NCI-H2081 (cell line): ENCODE results near the gene NKPD1.
A peak's percentile ranks its signal among the peaks of the same experiment; 100 is the strongest.

Source experiments
- DNase-seq, 2 experiments: peaks; one replicate each; lab custom pipeline; 2025; lab: John Stamatoyannopoulos, UW

NKPD1 gene

DNA sequence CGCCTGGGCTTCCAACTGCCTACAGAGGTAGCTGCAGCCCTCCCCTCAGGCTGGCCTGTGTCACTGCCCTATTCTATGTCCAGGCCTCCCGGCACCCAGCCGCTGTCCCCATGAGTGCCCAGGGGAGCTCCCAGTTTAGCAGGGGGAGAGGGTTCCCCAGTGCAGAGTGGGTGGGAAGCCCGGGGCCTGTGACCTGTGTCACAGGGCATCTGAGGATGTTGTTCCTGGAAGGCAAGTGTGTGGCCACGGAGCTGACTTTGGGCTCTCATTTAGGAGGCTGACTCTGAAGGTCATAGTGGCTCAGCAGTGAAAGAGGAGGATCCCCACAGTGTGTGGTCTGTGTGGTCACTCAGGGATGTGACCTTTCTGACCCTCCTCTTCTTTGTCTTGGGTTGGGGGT, 42.7 kb downstream of the NKPD1 start:
- DNase-seq = no peak

DNA sequence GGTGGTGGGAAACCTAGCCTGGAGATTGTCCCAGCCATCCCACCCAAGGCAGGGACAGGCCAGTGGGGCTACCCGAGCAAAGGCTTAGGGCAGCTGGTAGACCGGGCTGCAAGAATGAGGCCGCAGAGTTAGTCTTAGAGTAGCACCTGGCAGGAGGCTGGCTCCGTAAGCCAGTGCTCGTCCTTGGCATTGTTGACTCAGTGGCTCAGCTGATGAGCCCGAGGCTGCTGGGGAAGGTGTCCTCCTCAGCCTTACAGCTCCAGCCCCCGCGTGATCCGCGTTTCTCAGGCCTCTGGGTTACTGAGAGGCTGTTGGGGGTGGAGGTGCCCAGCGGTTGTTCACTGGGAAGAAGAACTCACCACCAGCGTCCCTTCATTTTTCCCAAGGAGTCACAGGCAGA, 43.1 kb downstream of the NKPD1 start:
- DNase-seq = peak in 1 of 2 experiments; percentile 32

DNA sequence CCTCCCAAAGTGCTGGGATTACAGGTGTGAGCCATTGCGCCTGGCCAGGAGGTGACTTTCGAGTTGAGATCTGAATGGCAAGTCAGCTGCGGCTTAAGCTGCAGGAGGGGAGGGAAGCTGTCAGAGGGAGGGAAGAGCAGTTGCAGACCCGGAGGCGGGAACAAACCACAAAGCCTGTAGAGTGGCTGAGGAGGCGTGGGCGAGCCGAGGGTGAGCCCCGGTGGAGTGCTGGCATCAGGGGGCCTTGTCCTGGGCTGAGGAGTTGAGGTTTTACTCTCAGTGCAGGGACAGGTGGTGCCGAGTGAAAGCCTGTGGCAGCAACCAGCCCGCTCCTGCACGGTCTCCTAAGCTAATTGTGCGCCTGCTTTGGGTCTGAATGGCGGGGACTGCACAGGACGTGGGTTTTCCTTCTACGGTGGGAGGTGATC, 43.6 kb downstream of the NKPD1 start:
- DNase-seq = peak in 1 of 2 experiments; percentile 24

DNA sequence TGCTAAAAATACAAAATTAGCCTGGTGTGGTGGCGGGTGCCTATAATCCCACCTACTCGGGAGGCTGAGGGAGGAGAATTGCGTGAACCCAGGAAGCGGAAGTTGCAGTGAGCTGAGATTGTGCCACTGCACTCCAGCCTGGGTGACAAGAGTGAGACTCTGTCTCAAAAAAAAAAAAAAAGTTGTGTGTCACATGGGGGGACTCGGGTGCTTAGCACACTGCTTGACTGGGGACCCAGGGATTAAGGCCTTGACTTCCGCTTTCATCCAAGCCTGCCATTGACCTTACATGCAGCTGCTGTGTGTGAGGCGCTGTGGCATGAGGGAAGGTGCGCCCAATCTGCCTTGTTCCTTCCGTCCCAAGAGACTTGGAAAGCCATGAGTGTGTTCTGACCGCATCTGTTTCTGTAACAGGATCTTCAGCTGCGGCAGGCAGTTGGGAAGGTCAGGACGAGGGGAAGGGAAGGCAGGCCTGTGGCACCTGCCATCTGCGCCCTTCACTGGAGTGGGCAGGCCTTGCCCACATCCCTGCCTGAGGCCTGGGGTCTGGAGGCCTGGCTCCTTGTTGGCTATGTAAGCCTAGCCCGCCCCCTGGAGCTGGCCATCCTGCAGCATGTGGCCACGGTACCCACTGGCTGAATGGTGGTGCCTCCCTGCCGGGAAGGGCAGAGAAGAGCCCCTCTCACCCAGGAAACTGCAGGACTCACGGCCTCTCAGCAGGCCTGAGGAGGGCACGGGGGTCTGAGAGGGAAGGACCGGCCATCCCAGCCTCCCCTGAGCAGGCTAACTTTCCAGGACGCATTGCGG, 44.8 kb downstream of the NKPD1 start:
- DNase-seq = no peak

DNA sequence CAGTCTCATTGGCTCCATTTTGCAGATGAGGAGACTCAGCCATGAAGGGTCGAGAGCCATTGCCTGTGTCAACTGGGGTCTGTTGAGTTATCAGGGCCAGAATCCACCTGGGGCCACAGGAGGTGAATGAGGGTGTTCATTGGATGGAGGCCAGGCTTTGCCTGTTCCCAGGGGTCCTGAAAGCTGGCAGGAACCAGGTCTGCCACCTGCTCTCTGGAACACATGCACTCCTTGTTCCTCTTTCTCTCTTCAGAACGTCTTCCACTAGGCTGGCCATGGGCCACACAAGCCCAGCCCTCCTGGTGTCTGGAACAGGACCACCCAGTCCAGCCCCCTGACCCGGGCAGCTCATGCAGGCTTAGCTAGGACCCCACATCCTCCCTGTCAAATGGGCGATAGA, 46.7 kb downstream of the NKPD1 start:
- DNase-seq = peak; percentile 57 to 69

DNA sequence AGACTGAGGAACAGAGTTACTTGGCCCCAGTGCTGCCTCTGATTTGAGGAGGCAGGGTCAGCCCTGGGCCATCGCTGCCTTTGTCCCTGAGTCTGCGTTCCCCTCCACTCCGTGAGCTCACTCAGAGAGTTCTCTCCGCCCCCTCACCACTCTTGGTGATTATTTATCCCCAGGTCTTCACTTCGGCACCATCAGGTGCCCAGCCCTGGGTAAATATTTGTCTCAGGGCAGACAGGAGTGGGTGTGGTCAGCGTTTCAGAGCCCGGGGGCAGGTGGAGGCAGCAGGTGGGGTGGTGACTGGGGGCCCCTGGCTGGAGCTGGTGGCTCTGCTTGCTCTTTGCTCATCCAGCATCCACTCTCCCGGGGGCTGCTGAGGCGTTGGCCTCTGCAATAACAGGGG, 47.2 kb downstream of the NKPD1 start:
- peak; percentile 90 to 93 for DNase-seq

DNA sequence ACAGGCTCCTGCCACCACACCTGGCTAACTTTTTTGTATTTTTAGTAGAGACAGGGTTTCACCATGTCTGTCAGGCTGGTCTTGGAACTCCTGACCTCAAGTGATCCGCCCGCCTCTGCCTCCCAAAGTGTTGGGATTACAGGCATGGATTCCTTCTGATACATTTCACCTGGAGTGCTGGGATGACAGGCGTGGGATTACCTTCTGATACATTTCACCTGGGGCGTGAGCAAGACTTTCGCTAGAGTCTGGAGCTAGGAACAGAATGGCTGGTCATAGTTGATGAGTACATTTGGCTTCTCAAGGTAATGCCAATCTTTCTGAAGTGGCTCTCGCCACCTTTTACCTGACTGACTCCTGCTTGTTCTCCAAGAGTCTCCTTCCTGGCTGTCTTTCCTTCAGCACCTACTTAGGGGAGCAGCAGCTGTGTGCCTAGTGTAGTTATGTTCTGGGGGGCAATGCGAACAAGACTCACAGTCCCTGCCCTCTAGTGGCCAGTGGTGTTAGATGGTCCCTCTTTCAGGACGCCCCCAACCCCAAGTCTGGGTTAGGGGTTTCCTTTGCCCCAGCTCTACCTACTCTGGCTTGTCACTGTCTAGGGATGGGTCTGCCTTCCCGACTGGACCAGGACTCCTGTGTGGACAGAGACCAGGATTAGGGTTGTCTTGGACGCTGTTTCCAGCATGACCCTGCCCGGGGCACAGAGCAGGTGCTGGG, 48.5 kb downstream of the NKPD1 start:
- no peak for DNase-seq
